ENCODE results near the gene SRCAP.

DNA sequence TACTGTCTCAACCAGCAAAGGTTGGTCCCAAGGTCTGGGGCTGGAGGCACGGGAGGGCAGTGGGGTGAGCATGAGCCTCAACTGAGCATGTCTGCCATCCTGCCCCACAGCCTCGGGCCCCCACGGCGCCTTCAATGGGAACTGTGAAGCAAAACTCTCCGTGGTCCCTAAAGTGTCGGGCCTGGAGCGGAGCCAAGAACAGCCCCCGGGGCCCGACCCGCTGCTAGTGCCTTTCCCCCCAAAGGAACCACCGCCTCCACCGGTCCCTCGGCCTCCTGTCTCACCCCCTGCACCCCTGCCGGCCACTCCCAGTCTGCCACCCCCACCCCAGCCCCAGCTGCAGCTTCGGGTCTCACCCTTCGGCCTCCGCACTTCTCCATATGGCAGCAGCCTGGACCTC is 36.5 kb upstream of the SRCAP start:
- TF ChIP-seq POLR2AphosphoS5 (IDR thresholded peaks at IDR 0.05; ENCODE audit: low read depth, low read length) (no peak), JUN (IDR thresholded peaks at IDR 0.05; ENCODE audit: low read depth, low read length) (no peak), BRCA1 (IDR thresholded peaks at IDR 0.05; ENCODE audit: low read depth, low read length) (no peak), JUND (IDR thresholded peaks at IDR 0.05; ENCODE audit: low read length) (no peak), EZH2 (IDR thresholded peaks at IDR 0.05; ENCODE audit: low read depth, low read length, severe bottlenecking) (no peak), RAD21 (IDR thresholded peaks at IDR 0.05 in 1 of 2, conservative IDR thresholded peaks at IDR 0.05 in 1 of 2; ENCODE audit: low read depth in 2 of 2, low read length in 2 of 2) (no peak), TAF1 (IDR thresholded peaks at IDR 0.05; ENCODE audit: low read depth, low read length) (no peak), GABPA (IDR thresholded peaks at IDR 0.05; ENCODE audit: borderline replicate concordance, insufficient read depth, low read length) (no peak), RNF2 (IDR thresholded peaks at IDR 0.05; ENCODE audit: borderline replicate concordance, low read depth, low read length, missing control alignments, poor library complexity, severe bottlenecking) (no peak)
- TF ChIP-seq, protein P1, sequence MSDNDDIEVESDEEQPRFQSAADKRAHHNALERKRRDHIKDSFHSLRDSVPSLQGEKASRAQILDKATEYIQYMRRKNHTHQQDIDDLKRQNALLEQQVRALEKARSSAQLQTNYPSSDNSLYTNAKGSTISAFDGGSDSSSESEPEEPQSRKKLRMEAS (IDR thresholded peaks at IDR 0.05) = no peak
- TF ChIP-seq, protein P2, sequence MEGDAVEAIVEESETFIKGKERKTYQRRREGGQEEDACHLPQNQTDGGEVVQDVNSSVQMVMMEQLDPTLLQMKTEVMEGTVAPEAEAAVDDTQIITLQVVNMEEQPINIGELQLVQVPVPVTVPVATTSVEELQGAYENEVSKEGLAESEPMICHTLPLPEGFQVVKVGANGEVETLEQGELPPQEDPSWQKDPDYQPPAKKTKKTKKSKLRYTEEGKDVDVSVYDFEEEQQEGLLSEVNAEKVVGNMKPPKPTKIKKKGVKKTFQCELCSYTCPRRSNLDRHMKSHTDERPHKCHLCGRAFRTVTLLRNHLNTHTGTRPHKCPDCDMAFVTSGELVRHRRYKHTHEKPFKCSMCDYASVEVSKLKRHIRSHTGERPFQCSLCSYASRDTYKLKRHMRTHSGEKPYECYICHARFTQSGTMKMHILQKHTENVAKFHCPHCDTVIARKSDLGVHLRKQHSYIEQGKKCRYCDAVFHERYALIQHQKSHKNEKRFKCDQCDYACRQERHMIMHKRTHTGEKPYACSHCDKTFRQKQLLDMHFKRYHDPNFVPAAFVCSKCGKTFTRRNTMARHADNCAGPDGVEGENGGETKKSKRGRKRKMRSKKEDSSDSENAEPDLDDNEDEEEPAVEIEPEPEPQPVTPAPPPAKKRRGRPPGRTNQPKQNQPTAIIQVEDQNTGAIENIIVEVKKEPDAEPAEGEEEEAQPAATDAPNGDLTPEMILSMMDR (IDR thresholded peaks at IDR 0.05; ENCODE audit: control extremely low read depth in 1 of 3, insufficient read depth in 1 of 3, low read depth in 1 of 3, low read length in 3 of 3) = no peak
- TF ChIP-seq, protein P3, sequence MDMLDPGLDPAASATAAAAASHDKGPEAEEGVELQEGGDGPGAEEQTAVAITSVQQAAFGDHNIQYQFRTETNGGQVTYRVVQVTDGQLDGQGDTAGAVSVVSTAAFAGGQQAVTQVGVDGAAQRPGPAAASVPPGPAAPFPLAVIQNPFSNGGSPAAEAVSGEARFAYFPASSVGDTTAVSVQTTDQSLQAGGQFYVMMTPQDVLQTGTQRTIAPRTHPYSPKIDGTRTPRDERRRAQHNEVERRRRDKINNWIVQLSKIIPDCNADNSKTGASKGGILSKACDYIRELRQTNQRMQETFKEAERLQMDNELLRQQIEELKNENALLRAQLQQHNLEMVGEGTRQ (IDR thresholded peaks at IDR 0.05; ENCODE audit: low read length) = no peak

Data from H1 (cell line).